ENCODE measurements around the gene PTGFRN.

Gene PTGFRN

GRCh38 chr1:117037802-117038201, 128.1 kb downstream of the PTGFRN start:
- no peak for DNase-seq (ENCODE audit: low read depth)

- DNase-seq (ENCODE audit: low read depth): no peak
Measured at GRCh38 chr1:117038236-117038635, 128.5 kb downstream of the PTGFRN start.

Data from stimulated activated CD8-positive, alpha-beta memory T cell treated with anti-CD3 and anti-CD28 coated beads, Interleukin-12 subunit alpha, Interleukin-12 subunit beta, amount 100 ng/mL, for 4 hours (primary cell).